Brain microvascular endothelial cell (primary cell): ENCODE measurements around the gene NOTCH1.

Experiments
- DNase-seq: peaks from one replicate; pipeline ENCODE4 v3.0.0-alpha.2; 2020
- H3K27ac ChIP-seq: fragments of 250-450 bp; sonication (Bioruptor Pico); 2 replicates; pipeline ENCODE4 v1.5.1; 2020; ENCODE audit warnings: mild to moderate bottlenecking, moderate library complexity
- H3K27me3 ChIP-seq: fragments of 250-450 bp; sonication (Bioruptor Pico); replicated peaks from 2 replicates; pipeline ENCODE4 v1.5.1; 2020; ENCODE audit warnings: mild to moderate bottlenecking
- H3K36me3 ChIP-seq: fragments of 250-450 bp; sonication (Bioruptor Pico); replicated peaks from 2 replicates; pipeline ENCODE4 v1.5.1; 2020; ENCODE audit warnings: mild to moderate bottlenecking
- H3K4me3 ChIP-seq: 2 replicates; pipeline ENCODE4 v1.5.1; 2011; ENCODE audit warnings: low read depth, mild to moderate bottlenecking, control low read depth, low read length, moderate library complexity
- in situ Hi-C: cut with HindIII; loops from 2 replicates; pipeline ENCODE4 v1.10.0; 2017; ENCODE audit warnings: low sequenced_read_pairs, low pct_ligation_motif_present
- TF ChIP-seq, protein P1 (sequence below): IDR thresholded peaks from 2 replicates; pipeline ENCODE4 v1.5.1; 2011; ENCODE audit warnings: low read depth, mild to moderate bottlenecking, moderate library complexity, low read length, control low read depth, inconsistent platforms; ENCODE audit errors: missing control alignments

NOTCH1 gene

DNA sequence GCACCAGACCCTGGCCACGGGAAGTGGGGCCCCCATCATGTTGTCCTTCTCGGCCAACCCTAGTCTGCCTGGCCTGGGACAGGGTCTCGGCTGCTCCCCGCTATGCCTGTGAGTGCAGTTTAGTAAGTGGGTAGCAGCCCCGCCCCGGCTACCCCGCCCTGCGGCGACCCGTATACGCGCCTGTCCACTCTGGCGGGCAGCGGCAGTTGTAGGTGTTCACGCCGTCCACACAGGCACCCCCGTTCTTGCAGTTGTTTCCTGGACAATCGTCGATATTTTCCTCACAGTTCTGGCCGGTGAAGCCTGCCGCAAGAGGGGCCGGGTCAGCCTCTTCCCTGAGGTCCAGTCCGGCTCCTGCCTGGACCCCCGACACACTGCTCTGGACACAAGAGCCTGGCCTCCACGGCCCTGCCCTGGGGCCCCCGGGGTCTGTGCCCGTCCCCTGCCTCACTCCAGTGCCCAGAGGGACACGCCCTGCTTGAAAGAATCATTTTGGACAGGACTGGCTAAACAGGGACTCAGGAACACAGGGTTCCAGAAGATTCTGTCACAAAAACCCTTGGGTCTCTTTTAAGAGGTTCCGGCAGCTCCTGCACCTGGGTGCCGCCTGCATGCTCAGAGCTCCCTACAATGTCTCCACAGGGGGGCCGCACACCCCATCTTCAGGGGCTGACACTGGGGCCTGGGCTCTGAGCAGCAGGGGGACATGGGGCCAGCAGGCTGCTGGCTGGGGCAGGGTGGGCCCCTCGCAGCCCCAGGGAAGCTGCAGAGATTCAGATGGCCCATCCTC lies 26.4 kb downstream of the NOTCH1 start:
- Histone ChIP-seq H3K4me3 (no peak overlapping the region), H3K36me3 (peaks cover 24% of the 10 kb centered on the region)

DNA sequence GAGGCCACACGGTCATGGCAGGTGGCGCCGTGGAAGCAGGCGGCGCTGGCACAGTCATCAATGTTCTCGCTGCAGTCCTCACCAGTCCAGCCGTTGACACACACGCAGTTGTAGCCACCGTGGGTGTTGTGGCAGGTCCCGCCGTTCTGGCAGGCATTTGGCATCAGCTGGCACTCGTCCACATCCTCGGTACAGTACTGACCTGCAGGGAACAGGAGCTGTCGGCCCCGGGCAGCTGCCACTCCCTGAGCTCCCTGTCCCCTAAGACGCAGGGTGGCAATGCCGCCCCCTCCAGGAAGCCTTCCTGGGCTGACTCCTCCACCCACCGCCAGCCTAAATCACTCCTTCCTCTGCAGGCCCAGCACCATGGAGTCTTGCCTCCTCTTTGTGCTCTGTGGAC lies 27.2 kb downstream of the NOTCH1 start:
- H3K27me3 ChIP-seq = no peaks in the 10 kb centered on the region
- TF ChIP-seq, protein P1, sequence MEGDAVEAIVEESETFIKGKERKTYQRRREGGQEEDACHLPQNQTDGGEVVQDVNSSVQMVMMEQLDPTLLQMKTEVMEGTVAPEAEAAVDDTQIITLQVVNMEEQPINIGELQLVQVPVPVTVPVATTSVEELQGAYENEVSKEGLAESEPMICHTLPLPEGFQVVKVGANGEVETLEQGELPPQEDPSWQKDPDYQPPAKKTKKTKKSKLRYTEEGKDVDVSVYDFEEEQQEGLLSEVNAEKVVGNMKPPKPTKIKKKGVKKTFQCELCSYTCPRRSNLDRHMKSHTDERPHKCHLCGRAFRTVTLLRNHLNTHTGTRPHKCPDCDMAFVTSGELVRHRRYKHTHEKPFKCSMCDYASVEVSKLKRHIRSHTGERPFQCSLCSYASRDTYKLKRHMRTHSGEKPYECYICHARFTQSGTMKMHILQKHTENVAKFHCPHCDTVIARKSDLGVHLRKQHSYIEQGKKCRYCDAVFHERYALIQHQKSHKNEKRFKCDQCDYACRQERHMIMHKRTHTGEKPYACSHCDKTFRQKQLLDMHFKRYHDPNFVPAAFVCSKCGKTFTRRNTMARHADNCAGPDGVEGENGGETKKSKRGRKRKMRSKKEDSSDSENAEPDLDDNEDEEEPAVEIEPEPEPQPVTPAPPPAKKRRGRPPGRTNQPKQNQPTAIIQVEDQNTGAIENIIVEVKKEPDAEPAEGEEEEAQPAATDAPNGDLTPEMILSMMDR = no peak
- H3K36me3 ChIP-seq = peaks cover 29% of the 10 kb centered on the region
- H3K27ac ChIP-seq = no peak overlapping the region
- no peak for DNase-seq
- in situ Hi-C loops = no loop called here
- no peak overlapping the region for H3K4me3 ChIP-seq

More for the DNA sequence above, 26.4 kb downstream of the NOTCH1 start:
- no peak overlapping the region for H3K27ac ChIP-seq
- DNase-seq = no peak
- H3K27me3 ChIP-seq = no peaks in the 10 kb centered on the region
- TF ChIP-seq, protein P1 = no peak
- in situ Hi-C loops = no loop called here

DNA sequence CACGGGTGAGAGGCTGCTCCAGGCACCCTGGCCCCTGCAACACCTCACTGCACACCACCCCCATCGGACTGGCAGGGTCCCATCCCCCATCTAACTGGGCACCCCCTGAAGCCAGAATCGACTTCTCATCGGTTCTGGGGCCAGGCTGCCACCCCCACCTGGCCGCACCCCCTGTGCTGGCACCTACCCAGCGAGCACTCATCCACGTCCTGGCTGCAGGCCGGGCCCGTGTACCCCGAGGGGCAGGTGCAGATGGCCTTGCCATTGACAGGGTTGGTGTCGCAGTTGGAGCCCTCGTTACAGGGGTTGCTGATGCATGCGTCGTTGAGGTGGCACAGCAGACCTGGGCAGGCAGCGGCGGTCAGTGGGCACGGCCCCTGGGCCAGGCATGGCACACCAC lies 27.9 kb downstream of the NOTCH1 start:
- in situ Hi-C loops = no loop called here
- H3K27me3 ChIP-seq = no peaks in the 10 kb centered on the region
- TF ChIP-seq, protein P1 = no peak
- DNase-seq = no peak
- H3K4me3 ChIP-seq = no peak overlapping the region
- no peak overlapping the region for H3K27ac ChIP-seq
- peaks cover 34% of the 10 kb centered on the region for H3K36me3 ChIP-seq

DNA sequence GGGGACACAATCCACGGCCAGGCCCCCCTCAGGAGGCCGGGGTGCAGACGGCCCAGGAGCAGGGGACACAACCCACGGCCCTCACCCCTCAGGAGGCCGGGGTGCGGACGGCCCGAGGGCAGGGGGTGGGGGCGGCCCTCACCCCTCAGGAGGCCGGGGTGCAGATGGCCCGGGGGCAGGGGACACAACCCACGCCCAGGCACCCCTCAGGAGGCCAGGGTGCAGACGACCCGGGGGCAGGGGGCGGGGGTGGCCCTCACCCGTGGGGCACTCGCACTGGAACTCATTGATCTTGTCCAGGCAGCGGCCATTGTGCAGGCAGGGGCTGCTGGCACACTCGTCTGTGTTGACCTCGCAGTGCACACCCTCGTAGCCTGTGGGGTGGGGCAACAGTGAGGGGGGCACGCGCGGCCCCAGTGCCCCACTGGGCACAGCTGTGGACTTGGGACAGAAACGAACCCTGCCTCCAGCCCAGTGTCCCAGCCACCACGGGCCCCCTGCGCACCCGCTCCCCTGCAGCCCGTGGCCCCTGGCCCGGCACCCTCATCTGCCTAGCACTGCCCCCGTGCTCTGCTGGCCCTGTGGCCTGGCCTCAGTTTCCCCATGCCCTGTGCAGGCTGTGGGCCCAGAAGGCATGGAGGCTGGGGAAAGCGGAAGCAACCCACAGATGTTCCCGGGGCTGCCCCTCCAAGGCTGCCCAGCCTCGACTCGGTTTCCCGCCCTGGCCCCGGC lies 28.7 kb downstream of the NOTCH1 start:
- peaks cover 35% of the 10 kb centered on the region for H3K36me3 ChIP-seq
- DNase-seq = no peak
- TF ChIP-seq, protein P1 = no peak
- H3K4me3 ChIP-seq = no peak overlapping the region
- H3K27ac ChIP-seq = no peak overlapping the region
- H3K27me3 ChIP-seq = no peaks in the 10 kb centered on the region
- in situ Hi-C loops = no loop called here

DNA sequence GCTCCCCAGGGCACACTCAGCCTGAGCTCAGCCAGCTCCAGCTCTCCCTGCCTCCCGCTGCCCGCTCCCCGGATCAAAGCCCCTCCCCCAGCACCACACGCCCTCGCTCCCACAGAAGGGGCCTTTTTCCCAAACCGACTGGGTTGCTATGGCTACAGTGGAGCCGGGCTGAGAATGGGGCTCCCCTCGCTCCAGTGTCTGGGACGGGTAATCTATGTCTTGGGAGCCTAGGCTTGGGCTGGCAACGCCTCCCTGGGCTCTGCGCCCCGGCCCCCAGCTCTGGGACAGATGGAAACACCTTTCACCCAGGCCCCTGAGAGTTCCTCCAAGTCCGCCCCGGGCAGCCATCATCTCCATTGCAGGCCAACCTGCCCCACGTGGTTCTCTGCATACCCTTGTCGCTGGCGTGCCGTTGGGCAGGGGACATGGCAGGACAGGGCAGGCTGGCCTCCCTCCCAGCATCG lies 29.6 kb downstream of the NOTCH1 start:
- no peak overlapping the region for H3K27ac ChIP-seq
- DNase-seq = no peak
- no peaks in the 10 kb centered on the region for H3K27me3 ChIP-seq
- TF ChIP-seq, protein P1 = no peak
- no peak overlapping the region for H3K4me3 ChIP-seq
- H3K36me3 ChIP-seq = peaks cover 39% of the 10 kb centered on the region
- in situ Hi-C loops = no loop called here
